B cell (primary cell): ENCODE results near the gene IRGC. TPM values are rescaled to one million over a fixed set of nuclear protein-coding genes. Genes with fewer than 3 reads are reported as not detected.
A peak's percentile ranks its signal among the peaks of the same experiment; 100 is the strongest.

Experiments used
- ATAC-seq: fragments of 200-7000 bp; cut with Tn5 transposase; one replicate; pipeline ENCODE4 v1.10.0; 2021; ENCODE audit warnings: low read depth, mild to moderate bottlenecking, moderate number of reproducible peaks, moderate library complexity
- CTCF ChIA-PET: fragments of 350-600 bp; sonication (Branson Sonifier 250); formaldehyde crosslinking; loops from one replicate; lab custom pipeline; 2021; ENCODE audit warnings: antibody characterized with exemption, inconsistent platforms; lab: Charles Lee
- POLR2A ChIA-PET: fragments of 350-600 bp; sonication (Branson Sonifier 250); formaldehyde crosslinking; loops from one replicate; lab custom pipeline; 2021; ENCODE audit warnings: antibody characterized with exemption; lab: Charles Lee
- DNase-seq: peaks from one replicate; pipeline ENCODE4 v3.0.0; 2013
- H2AFZ ChIP-seq: 2 replicates; pipeline ENCODE4 v1.6.1; 2012; ENCODE audit warnings: mild to moderate bottlenecking, low read depth, low read length; ENCODE audit not compliant: insufficient read depth, poor library complexity, severe bottlenecking
- H3K27ac ChIP-seq, 2 donors: 1 replicate in 1 of 2; 2 replicates in 1 of 2; pipeline ENCODE4 v1.5.1; 2012 to 2013; ENCODE audit warnings: low read length in 2 of 2, mild to moderate bottlenecking in 2 of 2, moderate library complexity in 1 of 2
- H3K27me3 ChIP-seq, 4 experiments: fragments of 200-600 bp in 1 of 4; sonication (generic) in 1 of 4; replicated peaks in 1 of 4; 1 replicate in 2 of 4; 2 replicates in 2 of 4; pipeline versions ENCODE4 v1.6.1 to v1.7.0; 2013 to 2016; ENCODE audit warnings: low read length in 3 of 4, mild to moderate bottlenecking in 2 of 4, mixed read lengths in 1 of 4, moderate library complexity in 1 of 4; ENCODE audit not compliant: insufficient read depth in 4 of 4, control insufficient read depth in 3 of 4; ENCODE audit errors: control extremely low read depth in 1 of 4
- H3K36me3 ChIP-seq, 2 experiments: replicated peaks in 1 of 2; 1 replicate in 1 of 2; 2 replicates in 1 of 2; pipeline versions ENCODE4 v1.6.1 to v1.7.1; 2013; ENCODE audit warnings: low read length in 1 of 2; ENCODE audit not compliant: insufficient read depth in 2 of 2, control insufficient read depth in 1 of 2; ENCODE audit errors: control extremely low read depth in 1 of 2, extremely low read depth in 1 of 2
- H3K4me1 ChIP-seq, 2 donors: fragments of 200-600 bp in 1 of 2; sonication (generic) in 1 of 2; 1 replicate in 1 of 2; 2 replicates in 1 of 2; pipeline versions ENCODE4 v1.5.1 to v1.6.1; 2013 to 2017; ENCODE audit warnings: low read length in 2 of 2; ENCODE audit not compliant: control insufficient read depth in 2 of 2, insufficient read depth in 2 of 2
- H3K4me2 ChIP-seq: replicated peaks from 2 replicates; pipeline ENCODE3; 2012; ENCODE audit warnings: mild to moderate bottlenecking, low read depth, low read length; ENCODE audit not compliant: poor library complexity, severe bottlenecking
- H3K4me3 ChIP-seq, 5 experiments: fragments of 200-600 bp in 1 of 5; sonication (generic) in 1 of 5; 1 replicate in 3 of 5; 2 replicates in 2 of 5; pipeline versions ENCODE4 v1.5.1 to v1.7.0; 2011 to 2016; ENCODE audit warnings: low read length in 4 of 5, mild to moderate bottlenecking in 4 of 5, low read depth in 2 of 5, control low read depth in 1 of 5, moderate library complexity in 1 of 5; ENCODE audit not compliant: insufficient read depth in 1 of 5; ENCODE audit errors: control extremely low read depth in 1 of 5, extremely low read depth in 1 of 5
- H3K79me2 ChIP-seq: fragments of 200-600 bp; sonication (generic); one replicate; pipeline ENCODE4 v1.6.0; 2016; ENCODE audit warnings: low read length; ENCODE audit not compliant: control insufficient read depth, insufficient read depth
- H3K9ac ChIP-seq: fragments of 200-600 bp; sonication (generic); 2 replicates; pipeline ENCODE4 v1.6.1; 2017; ENCODE audit warnings: mild to moderate bottlenecking, low read length, moderate library complexity
- H3K9me3 ChIP-seq, 3 donors: one replicate each; pipeline versions ENCODE4 v1.6.1 to v1.7.1; 2013; ENCODE audit warnings: low read length in 2 of 3; ENCODE audit not compliant: control insufficient read depth in 2 of 3, insufficient read depth in 1 of 3; ENCODE audit errors: control extremely low read depth in 1 of 3
- H4K20me1 ChIP-seq: 2 replicates; pipeline ENCODE4 v1.6.0; 2012; ENCODE audit warnings: mild to moderate bottlenecking, low read length; ENCODE audit not compliant: insufficient read depth, control insufficient read depth, poor library complexity, severe bottlenecking
- H3K27ac Mint-ChIP-seq: one replicate; pipeline ENCODE4 v1.8.0; 2021; ENCODE audit warnings: mixed read lengths
- H3K27me3 Mint-ChIP-seq: one replicate; pipeline ENCODE4 v1.8.0; 2021; ENCODE audit warnings: mixed read lengths
- H3K4me1 Mint-ChIP-seq: one replicate; pipeline ENCODE4 v1.8.0; 2021; ENCODE audit warnings: mixed read lengths
- H3K4me3 Mint-ChIP-seq: one replicate; pipeline ENCODE4 v1.8.0; 2021; ENCODE audit warnings: mixed read lengths
- H3K9me3 Mint-ChIP-seq: one replicate; pipeline ENCODE4 v1.8.0; 2022; ENCODE audit warnings: mixed read lengths; ENCODE audit not compliant: insufficient read depth
- CTCF ChIP-seq: fragments of 200-600 bp; IDR thresholded peaks from one replicate; pipeline ENCODE4 v1.8.0; 2022; ENCODE audit warnings: antibody characterized with exemption, mild to moderate bottlenecking
- EZH2 ChIP-seq: IDR thresholded peaks from 2 replicates; pipeline ENCODE4 v1.6.1; 2012; ENCODE audit warnings: borderline replicate concordance, low read depth, mild to moderate bottlenecking, moderate library complexity, low read length; ENCODE audit not compliant: insufficient read depth, poor library complexity, severe bottlenecking
- WGBS: methylation state at CpG from one replicate; pipeline ENCODE4 v1.1.5; 2013; ENCODE audit warnings: missing lambda C conversion rate; ENCODE audit not compliant: insufficient coverage; 5-methylcytosine and 5-hydroxymethylcytosine counted together
- intact Hi-C: fragments of 100-400 bp; cut with micrococcal nuclease; formaldehyde crosslinking; loops from one replicate; pipeline ENCODE4 v1.10.0; 2022
- polyA plus RNA-seq: library from polyadenylated mRNA; depleted of rRNA; stranded (reverse); fragments of >200 nt; gene quantifications from 2 replicates; pipeline ENCODE4 v1.2.3, GENCODE V29; 2012
- total RNA-seq, 2 donors: library from RNA; stranded (reverse); fragments of 120-200 nt in 1 of 2; gene quantifications; 1 replicate in 1 of 2; 2 replicates in 1 of 2; pipeline versions ENCODE4 v1.2.3 to v1.2.4, GENCODE V29; 2013 to 2022

IRGC gene
- total and polyA plus RNA-seq, 2 donors (not counting 1 experiment from before 2014, with no cell fraction given): not detected

GRCh38 chr19:43668406-43669109, 47.3 kb upstream of the IRGC start:
- Mint-ChIP-seq H3K27ac (peak overlapping the region; percentile 39), H3K9me3 (no peaks in the 10 kb centered on the region), H3K27me3 (peaks cover 14% of the 10 kb centered on the region), H3K4me1 (peaks cover 37% of the 10 kb centered on the region), H3K4me3 (peak overlapping the region; percentile 84)
- Histone ChIP-seq H3K4me3 (peak overlapping the region; percentile 35 to 79 (median 59)), H3K4me2 (peak overlapping the region; percentile 99), H3K36me3 (no peaks in the 10 kb centered on the region), H3K9ac (peak overlapping the region; percentile 70), H3K79me2 (no peaks in the 10 kb centered on the region), H3K27ac (no peak overlapping the region), H3K4me1 (peaks cover 35 to 42% of the 10 kb centered on the region in 2 donors), H3K9me3 (peaks cover 0 to 23% (median 0%) of the 10 kb centered on the region in 3 donors), H4K20me1 (no peaks in the 10 kb centered on the region), H3K27me3 (peaks cover 0 to 27% (median 7%) of the 10 kb centered on the region in 4 experiments), H2AFZ (peak overlapping the region; percentile 86)
- ATAC-seq (peak; percentile 85), DNase-seq (peak; percentile 92)
- CTCF ChIA-PET: interaction anchor here (0.7 to 2.6 kb wide), 14 partner anchors 9 to 167 kb away, joined by 3 to 10 read pairs (median 3); partner anchors contain the start of gene IRGQ
- no peak for TF ChIP-seq EZH2
- no peak for TF ChIP-seq CTCF
- intact Hi-C loops: loop anchor here (1.0 to 2.0 kb wide), 5 partner anchors 33 to 205 kb away; partner anchors contain the start of gene ZNF575
- under 1% methylated on average over 44 of the region's 44 CpGs for WGBS
- POLR2A ChIA-PET: interaction anchor here (0.6 to 0.8 kb wide), 4 partner anchors 108 to 1245 kb away, joined by 3 to 5 read pairs (median 4); no protein-coding TSS in a partner anchor
